Hepatocyte (in vitro differentiated cells): Measurements from ENCODE around the gene RTCB. TPM values are rescaled to one million over a fixed set of nuclear protein-coding genes. Genes with fewer than 3 reads are reported as not detected.

Experiments
- DNase-seq: peaks from one replicate; pipeline ENCODE4 v3.0.0-alpha.2; 2016; ENCODE audit warnings: low spot score
- H2AFZ ChIP-seq: fragments of 200-600 bp; sonication (generic); 2 replicates; pipeline ENCODE4 v1.6.0; 2016; ENCODE audit warnings: antibody characterized with exemption, mild to moderate bottlenecking
- H3K27ac ChIP-seq: fragments of 200-600 bp; sonication (generic); 2 replicates; pipeline ENCODE4 v1.5.1; 2016; ENCODE audit warnings: mild to moderate bottlenecking
- H3K27me3 ChIP-seq: fragments of 200-600 bp; sonication (generic); 2 replicates; pipeline ENCODE4 v1.6.1; 2016
- H3K36me3 ChIP-seq: fragments of 200-600 bp; sonication (generic); replicated peaks from 2 replicates; pipeline ENCODE4 v1.5.1; 2016; ENCODE audit warnings: low read depth; ENCODE audit not compliant: insufficient read depth
- H3K4me1 ChIP-seq: fragments of 200-600 bp; sonication (generic); 2 replicates; pipeline ENCODE4 v1.5.1; 2016; ENCODE audit warnings: mild to moderate bottlenecking, moderate library complexity; ENCODE audit not compliant: insufficient read depth
- H3K4me2 ChIP-seq: fragments of 200-600 bp; sonication (generic); 2 replicates; pipeline ENCODE4 v1.6.0; 2016
- H3K4me3 ChIP-seq: fragments of 200-600 bp; sonication (generic); 2 replicates; pipeline ENCODE4 v1.5.1; 2016; ENCODE audit warnings: mild to moderate bottlenecking
- H3K79me2 ChIP-seq: fragments of 200-600 bp; sonication (generic); 2 replicates; pipeline ENCODE4 v1.6.0; 2017; ENCODE audit warnings: mild to moderate bottlenecking
- H3K9me2 ChIP-seq: fragments of 200-600 bp; sonication (generic); replicated peaks from 2 replicates; pipeline ENCODE4 v1.6.0; 2017; ENCODE audit warnings: mild to moderate bottlenecking; ENCODE audit not compliant: insufficient read depth
- H3K9me3 ChIP-seq: fragments of 200-600 bp; sonication (generic); 2 replicates; pipeline ENCODE4 v1.5.1; 2016; ENCODE audit warnings: low read depth, mild to moderate bottlenecking
- H4K20me1 ChIP-seq: fragments of 200-600 bp; sonication (generic); 2 replicates; pipeline ENCODE4 v1.6.0; 2016; ENCODE audit warnings: mild to moderate bottlenecking; ENCODE audit not compliant: insufficient read depth, poor library complexity, severe bottlenecking
- EZH2 ChIP-seq: fragments of 200-600 bp; sonication (generic); IDR thresholded peaks from 2 replicates; pipeline ENCODE4 v1.6.1; 2016; ENCODE audit warnings: antibody characterized with exemption, mild to moderate bottlenecking, borderline replicate concordance
- EZH2phosphoT487 ChIP-seq: fragments of 200-600 bp; sonication (generic); IDR thresholded peaks from one replicate; pipeline ENCODE4 v1.6.1; 2018; ENCODE audit warnings: antibody characterized with exemption, mild to moderate bottlenecking, low read depth, moderate library complexity; ENCODE audit not compliant: unreplicated experiment, severe bottlenecking
- WGBS: methylation state at CpG from one replicate; pipeline ENCODE4 v1.1.6; 2016; ENCODE audit warnings: low lambda C conversion rate; ENCODE audit errors: missing lambda C conversion rate; 5-methylcytosine and 5-hydroxymethylcytosine counted together
- polyA plus RNA-seq: library from polyadenylated mRNA; unstranded; fragments of >200 nt; fragmentation: Nextera tagmentation; extraction: Ambion mirVana; gene quantifications from 2 replicates; pipeline ENCODE4 v1.2.1, GENCODE V29; 2016
- total RNA-seq: library from RNA; depleted of rRNA; stranded (reverse); fragments of >200 nt; gene quantifications from 2 replicates; pipeline ENCODE4 v1.2.3, GENCODE V29; 2014
- TF ChIP-seq, protein P1 (sequence below): fragments of 200-600 bp; sonication (generic); IDR thresholded peaks from 2 replicates; pipeline ENCODE4 v1.5.1; 2016; ENCODE audit warnings: antibody characterized with exemption, mild to moderate bottlenecking; ENCODE audit not compliant: poor library complexity

The RTCB gene
- total and polyA plus RNA-seq, 2 experiments from 2014 or later = 80.3 to 95.6 TPM

DNA sequence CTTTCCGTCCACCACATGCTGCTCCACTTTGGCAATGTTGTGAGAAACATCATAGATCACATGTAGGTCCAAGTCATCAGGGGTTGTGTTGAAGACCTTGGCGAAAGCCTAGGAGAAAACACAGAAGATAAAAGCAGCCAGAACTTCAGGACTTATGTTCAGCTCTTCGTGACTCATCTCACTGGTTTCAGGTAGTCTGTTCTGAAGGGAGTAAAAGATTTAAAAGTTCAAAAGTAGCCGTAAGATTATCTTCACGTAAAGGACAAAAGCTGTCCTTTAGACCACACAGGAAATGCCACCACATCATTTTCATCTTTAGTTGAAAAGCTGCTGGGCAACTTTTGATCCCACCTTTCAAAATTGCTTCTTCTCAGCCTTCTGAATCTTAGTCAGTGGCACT, 16.9 kb downstream of the RTCB start:
- no peak for DNase-seq
- Histone ChIP-seq H3K4me2 (no peak overlapping the region), H3K4me1 (no peaks in the 10 kb centered on the region), H3K27me3 (no peaks in the 10 kb centered on the region), H3K9me3 (no peaks in the 10 kb centered on the region), H3K79me2 (no peaks in the 10 kb centered on the region), H3K27ac (no peak overlapping the region), H2AFZ (no peak overlapping the region), H3K9me2 (no peaks in the 10 kb centered on the region), H4K20me1 (no peaks in the 10 kb centered on the region), H3K4me3 (no peak overlapping the region), H3K36me3 (peaks cover 10% of the 10 kb centered on the region)
- TF ChIP-seq EZH2 (no peak), EZH2phosphoT487 (no peak)
- TF ChIP-seq, protein P1, sequence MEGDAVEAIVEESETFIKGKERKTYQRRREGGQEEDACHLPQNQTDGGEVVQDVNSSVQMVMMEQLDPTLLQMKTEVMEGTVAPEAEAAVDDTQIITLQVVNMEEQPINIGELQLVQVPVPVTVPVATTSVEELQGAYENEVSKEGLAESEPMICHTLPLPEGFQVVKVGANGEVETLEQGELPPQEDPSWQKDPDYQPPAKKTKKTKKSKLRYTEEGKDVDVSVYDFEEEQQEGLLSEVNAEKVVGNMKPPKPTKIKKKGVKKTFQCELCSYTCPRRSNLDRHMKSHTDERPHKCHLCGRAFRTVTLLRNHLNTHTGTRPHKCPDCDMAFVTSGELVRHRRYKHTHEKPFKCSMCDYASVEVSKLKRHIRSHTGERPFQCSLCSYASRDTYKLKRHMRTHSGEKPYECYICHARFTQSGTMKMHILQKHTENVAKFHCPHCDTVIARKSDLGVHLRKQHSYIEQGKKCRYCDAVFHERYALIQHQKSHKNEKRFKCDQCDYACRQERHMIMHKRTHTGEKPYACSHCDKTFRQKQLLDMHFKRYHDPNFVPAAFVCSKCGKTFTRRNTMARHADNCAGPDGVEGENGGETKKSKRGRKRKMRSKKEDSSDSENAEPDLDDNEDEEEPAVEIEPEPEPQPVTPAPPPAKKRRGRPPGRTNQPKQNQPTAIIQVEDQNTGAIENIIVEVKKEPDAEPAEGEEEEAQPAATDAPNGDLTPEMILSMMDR = no peak
- 94% methylated on average over 5 of the region's 5 CpGs for WGBS

DNA sequence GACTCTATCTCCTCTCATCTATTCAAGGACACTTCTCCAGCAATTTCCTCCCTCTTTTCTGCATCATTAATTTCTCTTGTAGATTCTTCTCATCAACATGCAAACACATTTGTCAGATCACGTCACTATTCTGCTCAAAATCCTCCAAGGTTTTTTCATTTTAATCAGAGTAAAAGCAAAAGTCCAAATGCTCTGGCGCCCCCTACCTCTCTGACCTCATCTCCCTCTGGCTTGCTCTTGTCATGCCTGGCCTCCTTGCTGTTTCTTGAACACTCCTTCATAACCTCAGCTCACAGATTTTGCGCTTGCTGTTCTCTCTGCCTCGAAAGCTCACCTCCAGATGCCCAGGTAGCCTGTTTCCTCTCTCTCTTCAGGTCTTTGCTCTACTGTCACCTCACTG, 22.4 kb downstream of the RTCB start:
- H3K79me2 ChIP-seq = no peaks in the 10 kb centered on the region
- H2AFZ ChIP-seq = no peak overlapping the region
- peaks cover 10% of the 10 kb centered on the region for H3K36me3 ChIP-seq
- no peaks in the 10 kb centered on the region for H4K20me1 ChIP-seq
- TF ChIP-seq EZH2 = no peak
- TF ChIP-seq, protein P1 = peak; percentile 52
- H3K4me1 ChIP-seq = no peaks in the 10 kb centered on the region
- H3K9me2 ChIP-seq = no peaks in the 10 kb centered on the region
- no peak overlapping the region for H3K27ac ChIP-seq
- H3K4me2 ChIP-seq = no peak overlapping the region
- 77% methylated on average over 4 of the region's 4 CpGs for WGBS
- no peaks in the 10 kb centered on the region for H3K9me3 ChIP-seq
- H3K27me3 ChIP-seq = no peaks in the 10 kb centered on the region
- peak; percentile 42 for DNase-seq
- no peak overlapping the region for H3K4me3 ChIP-seq

- Histone ChIP-seq H3K9me2 (no peaks in the 10 kb centered on the region), H3K4me1 (no peaks in the 10 kb centered on the region), H4K20me1 (no peaks in the 10 kb centered on the region), H3K4me2 (no peak overlapping the region), H3K79me2 (no peaks in the 10 kb centered on the region), H3K27ac (no peak overlapping the region), H3K27me3 (no peaks in the 10 kb centered on the region), H3K36me3 (no peaks in the 10 kb centered on the region), H3K4me3 (no peak overlapping the region), H3K9me3 (no peaks in the 10 kb centered on the region), H2AFZ (no peak overlapping the region)
- DNase-seq = no peak
- TF ChIP-seq EZH2phosphoT487 = no peak
- no peak for TF ChIP-seq EZH2
- TF ChIP-seq, protein P1 = no peak
- WGBS = 100% methylated on average over 1 of the region's 1 CpG
Measured at GRCh38 chr22:32385681-32386080, 26.4 kb downstream of the RTCB start.

- H3K27me3 ChIP-seq = no peaks in the 10 kb centered on the region
- H3K9me3 ChIP-seq = no peaks in the 10 kb centered on the region
- no peaks in the 10 kb centered on the region for H3K4me1 ChIP-seq
- H4K20me1 ChIP-seq = no peaks in the 10 kb centered on the region
- TF ChIP-seq, protein P1 = no peak
- no peak for TF ChIP-seq EZH2phosphoT487
- TF ChIP-seq EZH2 = no peak
- H3K27ac ChIP-seq = no peak overlapping the region
- no peak overlapping the region for H2AFZ ChIP-seq
- no peaks in the 10 kb centered on the region for H3K79me2 ChIP-seq
- no peaks in the 10 kb centered on the region for H3K36me3 ChIP-seq
- WGBS = 72% methylated on average over 5 of the region's 5 CpGs
- DNase-seq = no peak
- no peak overlapping the region for H3K4me3 ChIP-seq
- no peak overlapping the region for H3K4me2 ChIP-seq
- H3K9me2 ChIP-seq = no peaks in the 10 kb centered on the region
Measured at GRCh38 chr22:32380991-32381390, 31.1 kb downstream of the RTCB start.
